ES-I3 (cell line): Measurements from ENCODE around the gene GCG.

Source experiments
- H3K36me3 ChIP-seq: 2 replicates; pipeline ENCODE4 v1.6.1; 2013; ENCODE audit warnings: mild to moderate bottlenecking, low read length, control low read depth, moderate library complexity; ENCODE audit not compliant: insufficient read depth
- H3K4me1 ChIP-seq: 2 replicates; pipeline ENCODE4 v1.6.1; 2013; ENCODE audit warnings: mild to moderate bottlenecking, control low read depth, low read length; ENCODE audit not compliant: insufficient read depth
- H3K9ac ChIP-seq: 2 replicates; pipeline ENCODE4 v1.6.1; 2013; ENCODE audit warnings: low read depth, mild to moderate bottlenecking, low read length, moderate library complexity
- H3K9me3 ChIP-seq: 2 replicates; pipeline ENCODE4 v1.6.1; 2013; ENCODE audit warnings: mild to moderate bottlenecking, low read length, moderate library complexity; ENCODE audit not compliant: control insufficient read depth, insufficient read depth

The GCG gene

DNA sequence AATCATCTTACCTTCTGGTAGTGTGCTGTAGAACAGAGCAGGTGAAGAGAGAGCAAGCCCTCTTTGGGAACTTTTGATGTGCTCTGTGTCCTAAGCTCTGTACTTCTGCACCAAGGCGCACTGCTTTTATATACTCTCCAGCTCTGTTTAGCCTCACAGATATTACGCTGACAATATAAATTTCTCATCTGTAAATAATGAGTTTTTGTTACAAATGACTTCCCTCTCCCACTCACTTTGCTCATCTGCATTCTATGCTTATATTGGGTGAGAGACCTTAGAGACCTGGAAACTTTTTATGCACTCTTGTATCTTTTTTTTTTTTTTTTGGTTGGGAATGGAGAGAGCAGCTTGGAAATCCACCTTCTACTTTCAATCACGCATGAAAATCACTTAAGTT, at the start of gene GCG:
TSS of gene GCG (minus strand) at position 101 of the 400 bp plus-strand sequence. CDS start 3,069 bp downstream, outside the sequence.
- H3K9me3 ChIP-seq: no peaks in the 10 kb centered on the region

GRCh38 chr2:162200636-162201035, 48.6 kb upstream of the GCG start:
- Histone ChIP-seq H3K36me3 (no peaks in the 10 kb centered on the region), H3K9me3 (no peaks in the 10 kb centered on the region), H3K9ac (no peak overlapping the region), H3K4me1 (no peaks in the 10 kb centered on the region)

More for the DNA sequence above, at the start of gene GCG:
- H3K4me1 ChIP-seq: peaks cover 10% of the 10 kb centered on the region
- no peak within 1 kb of the TSS for H3K9ac ChIP-seq
- no peaks in the 10 kb centered on the region for H3K36me3 ChIP-seq

- no peak overlapping the region for H3K9ac ChIP-seq
- no peaks in the 10 kb centered on the region for H3K9me3 ChIP-seq
- no peaks in the 10 kb centered on the region for H3K36me3 ChIP-seq
- H3K4me1 ChIP-seq: no peaks in the 10 kb centered on the region
Observed at GRCh38 chr2:162199913-162200312, 47.9 kb upstream of the GCG start.

DNA sequence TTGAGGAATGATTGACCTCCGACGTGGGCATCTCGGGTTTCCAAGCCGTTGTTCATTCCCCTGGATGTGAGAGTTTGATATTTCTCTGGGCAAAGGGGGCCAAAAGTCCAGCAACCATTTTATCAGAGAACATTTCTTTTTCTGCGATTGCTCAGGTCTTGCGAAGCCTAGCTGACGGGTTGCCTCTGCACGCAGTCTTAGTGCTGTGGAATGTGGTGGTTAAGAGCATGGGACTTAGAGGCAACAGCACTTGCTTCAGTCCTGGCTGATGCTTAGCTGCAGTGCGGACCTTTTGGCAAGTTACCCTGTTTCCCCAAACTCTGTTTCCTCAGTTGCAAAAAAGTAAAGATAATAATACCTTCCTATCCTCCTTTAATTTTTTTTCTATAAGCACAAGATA, 46.2 kb upstream of the GCG start:
- H3K36me3 ChIP-seq: no peaks in the 10 kb centered on the region

GRCh38 chr2:162197069-162197825, 45.2 kb upstream of the GCG start:
- no peaks in the 10 kb centered on the region for H3K36me3 ChIP-seq
- H3K9me3 ChIP-seq: no peaks in the 10 kb centered on the region
- H3K4me1 ChIP-seq: no peaks in the 10 kb centered on the region
- H3K9ac ChIP-seq: no peak overlapping the region

More for the DNA sequence above, 46.2 kb upstream of the GCG start:
- Histone ChIP-seq H3K9me3 (no peaks in the 10 kb centered on the region), H3K9ac (no peak overlapping the region), H3K4me1 (no peaks in the 10 kb centered on the region)

- Histone ChIP-seq H3K9ac (no peak overlapping the region), H3K36me3 (no peaks in the 10 kb centered on the region), H3K9me3 (no peaks in the 10 kb centered on the region), H3K4me1 (no peaks in the 10 kb centered on the region)
Observed at GRCh38 chr2:162196638-162197037, 44.6 kb upstream of the GCG start.

- H3K36me3 ChIP-seq: no peaks in the 10 kb centered on the region
- no peaks in the 10 kb centered on the region for H3K4me1 ChIP-seq
- no peak overlapping the region for H3K9ac ChIP-seq
- no peaks in the 10 kb centered on the region for H3K9me3 ChIP-seq
Observed at GRCh38 chr2:162188451-162188850, 36.4 kb upstream of the GCG start.

GRCh38 chr2:162185541-162186232, 33.6 kb upstream of the GCG start:
- Histone ChIP-seq H3K4me1 (no peaks in the 10 kb centered on the region), H3K9me3 (no peaks in the 10 kb centered on the region), H3K36me3 (no peaks in the 10 kb centered on the region), H3K9ac (no peak overlapping the region)

- Histone ChIP-seq H3K4me1 (no peaks in the 10 kb centered on the region), H3K36me3 (no peaks in the 10 kb centered on the region), H3K9ac (no peak overlapping the region), H3K9me3 (no peaks in the 10 kb centered on the region)
Observed at GRCh38 chr2:162184821-162185450, 32.9 kb upstream of the GCG start.

GRCh38 chr2:162184359-162184758, 32.3 kb upstream of the GCG start:
- Histone ChIP-seq H3K9me3 (no peaks in the 10 kb centered on the region), H3K36me3 (no peaks in the 10 kb centered on the region), H3K4me1 (no peaks in the 10 kb centered on the region)

GRCh38 chr2:162182395-162182794, 30.3 kb upstream of the GCG start:
- H3K9me3 ChIP-seq: no peaks in the 10 kb centered on the region
- H3K4me1 ChIP-seq: no peaks in the 10 kb centered on the region
- H3K36me3 ChIP-seq: no peaks in the 10 kb centered on the region
- H3K9ac ChIP-seq: no peak overlapping the region

More at GRCh38 chr2:162184359-162184758, 32.3 kb upstream of the GCG start:
- H3K9ac ChIP-seq: no peak overlapping the region

- H3K9ac ChIP-seq: no peak overlapping the region
Observed at GRCh38 chr2:162177301-162177700, 25.3 kb upstream of the GCG start.

DNA sequence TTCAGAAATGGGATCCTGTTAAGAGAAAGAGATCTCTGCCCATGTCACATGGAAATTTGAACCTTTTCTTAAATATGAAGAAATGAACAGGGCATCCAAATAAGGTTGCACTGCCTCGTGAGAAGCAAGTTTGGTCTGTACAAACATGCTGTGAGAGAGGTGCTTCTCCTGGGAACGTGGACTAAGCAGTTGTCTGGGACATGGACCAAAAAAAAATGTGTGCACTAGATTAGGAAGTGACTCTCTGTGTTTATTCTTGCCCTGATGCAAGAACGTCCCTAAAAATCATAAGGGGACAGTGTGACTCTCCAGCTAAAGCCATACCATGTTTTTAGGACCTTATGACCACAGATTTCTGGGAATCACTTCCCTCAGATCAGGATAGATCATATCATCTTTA, 23.7 kb upstream of the GCG start:
- H3K9ac ChIP-seq: no peak overlapping the region
- no peaks in the 10 kb centered on the region for H3K36me3 ChIP-seq
- no peaks in the 10 kb centered on the region for H3K9me3 ChIP-seq
- peaks cover 18% of the 10 kb centered on the region for H3K4me1 ChIP-seq

More at GRCh38 chr2:162177301-162177700, 25.3 kb upstream of the GCG start:
- peaks cover 5% of the 10 kb centered on the region; the same call in 1 of the 2 replicates for H3K4me1 ChIP-seq
- H3K36me3 ChIP-seq: no peaks in the 10 kb centered on the region
- no peaks in the 10 kb centered on the region for H3K9me3 ChIP-seq

GRCh38 chr2:162174746-162175145, 22.7 kb upstream of the GCG start:
- peaks cover 18% of the 10 kb centered on the region for H3K4me1 ChIP-seq
- no peaks in the 10 kb centered on the region for H3K36me3 ChIP-seq
- H3K9ac ChIP-seq: no peak overlapping the region

More at GRCh38 chr2:162174746-162175145, 22.7 kb upstream of the GCG start:
- no peaks in the 10 kb centered on the region for H3K9me3 ChIP-seq
